ENCODE measurements around the gene ZNF791. TPM values are rescaled to one million over a fixed set of nuclear protein-coding genes. Genes with fewer than 3 reads are reported as not detected.

The ZNF791 gene
- total RNA-seq, 1 donor from 2014 or later: 15.5 TPM

DNA sequence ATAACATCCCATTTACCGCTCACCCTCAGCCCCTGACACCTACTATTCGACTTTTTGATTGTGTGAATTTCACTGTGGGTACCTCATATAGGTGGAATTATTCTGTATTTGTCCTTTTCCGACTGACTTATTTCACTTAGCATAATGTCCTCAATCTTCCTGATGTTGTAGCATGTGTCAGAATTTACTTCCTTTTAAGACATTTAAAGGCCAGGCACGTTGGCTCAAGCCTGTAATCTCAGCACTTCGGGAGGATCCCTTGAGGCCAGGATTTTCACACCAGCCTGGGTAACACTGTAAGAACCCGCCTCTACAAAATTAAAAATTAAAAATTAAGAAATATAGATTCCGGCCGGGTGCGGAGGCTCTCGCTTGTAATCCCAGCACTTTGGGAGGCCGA is 13.1 kb upstream of the ZNF791 start:
- peaks cover 4% of the 10 kb centered on the region for H3K36me3 Mint-ChIP-seq (ENCODE audit: low read depth)
- H3K9me3 Mint-ChIP-seq (ENCODE audit: low read depth): no peaks in the 10 kb centered on the region
- H3K4me1 Mint-ChIP-seq (ENCODE audit: low read depth): no peaks in the 10 kb centered on the region
- no peaks in the 10 kb centered on the region for H3K27me3 Mint-ChIP-seq (ENCODE audit: low read depth)
- H3K4me3 Mint-ChIP-seq (ENCODE audit: unreplicated experiment): no peak overlapping the region
- TF ChIP-seq, protein P1, sequence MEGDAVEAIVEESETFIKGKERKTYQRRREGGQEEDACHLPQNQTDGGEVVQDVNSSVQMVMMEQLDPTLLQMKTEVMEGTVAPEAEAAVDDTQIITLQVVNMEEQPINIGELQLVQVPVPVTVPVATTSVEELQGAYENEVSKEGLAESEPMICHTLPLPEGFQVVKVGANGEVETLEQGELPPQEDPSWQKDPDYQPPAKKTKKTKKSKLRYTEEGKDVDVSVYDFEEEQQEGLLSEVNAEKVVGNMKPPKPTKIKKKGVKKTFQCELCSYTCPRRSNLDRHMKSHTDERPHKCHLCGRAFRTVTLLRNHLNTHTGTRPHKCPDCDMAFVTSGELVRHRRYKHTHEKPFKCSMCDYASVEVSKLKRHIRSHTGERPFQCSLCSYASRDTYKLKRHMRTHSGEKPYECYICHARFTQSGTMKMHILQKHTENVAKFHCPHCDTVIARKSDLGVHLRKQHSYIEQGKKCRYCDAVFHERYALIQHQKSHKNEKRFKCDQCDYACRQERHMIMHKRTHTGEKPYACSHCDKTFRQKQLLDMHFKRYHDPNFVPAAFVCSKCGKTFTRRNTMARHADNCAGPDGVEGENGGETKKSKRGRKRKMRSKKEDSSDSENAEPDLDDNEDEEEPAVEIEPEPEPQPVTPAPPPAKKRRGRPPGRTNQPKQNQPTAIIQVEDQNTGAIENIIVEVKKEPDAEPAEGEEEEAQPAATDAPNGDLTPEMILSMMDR (IDR thresholded peaks at IDR 0.05): no peak
- DNase-seq (ENCODE audit: low spot score): no peak
- no peak overlapping the region for H3K27ac Mint-ChIP-seq (ENCODE audit: unreplicated experiment)

DNA sequence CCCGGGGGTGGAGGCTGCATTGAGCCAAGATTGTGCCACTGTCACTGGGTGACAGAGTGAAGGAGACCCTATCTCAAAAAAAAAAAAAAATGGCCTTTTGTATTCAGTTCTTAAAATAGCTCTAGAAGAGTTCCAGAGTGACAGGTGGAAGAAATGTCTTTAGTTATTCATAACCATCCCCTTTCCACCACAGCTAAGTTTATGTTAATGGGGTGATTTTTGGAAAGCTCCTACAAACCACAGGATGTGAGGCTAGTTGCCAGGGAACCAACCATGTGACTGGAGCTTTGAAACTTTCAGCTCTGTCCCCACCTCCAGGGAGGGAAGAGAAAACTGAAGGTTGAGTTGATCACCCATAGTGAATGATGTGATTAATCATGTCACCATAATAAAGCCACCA is 7.0 kb upstream of the ZNF791 start:
- Mint-ChIP-seq H3K4me1 (ENCODE audit: low read depth) (no peaks in the 10 kb centered on the region), H3K9me3 (ENCODE audit: low read depth) (no peaks in the 10 kb centered on the region), H3K27ac (ENCODE audit: unreplicated experiment) (no peak overlapping the region), H3K27me3 (ENCODE audit: low read depth) (no peaks in the 10 kb centered on the region), H3K36me3 (ENCODE audit: low read depth) (no peaks in the 10 kb centered on the region), H3K4me3 (ENCODE audit: unreplicated experiment) (no peak overlapping the region)
- DNase-seq (ENCODE audit: low spot score): no peak
- TF ChIP-seq, protein P1 (IDR thresholded peaks at IDR 0.05): no peak

DNA sequence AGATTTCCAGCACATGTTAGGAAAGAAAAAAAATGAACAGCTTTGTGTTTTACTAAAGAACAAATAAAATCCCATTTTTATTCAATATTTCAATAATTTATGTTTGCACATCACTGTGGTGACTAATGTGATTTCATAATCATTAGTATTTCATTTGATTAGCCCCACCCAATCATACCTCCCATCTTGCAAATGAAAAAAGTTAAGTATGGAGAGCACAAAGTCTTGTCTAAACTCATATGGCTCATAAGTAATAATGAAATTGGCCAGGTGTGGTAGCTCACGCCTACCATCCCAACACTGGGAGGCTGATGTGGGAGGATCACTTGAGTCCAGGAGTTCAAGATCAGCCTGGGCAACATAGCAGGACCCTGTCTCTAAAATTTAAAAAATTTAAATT is 3.9 kb upstream of the ZNF791 start:
- H3K27ac Mint-ChIP-seq (ENCODE audit: unreplicated experiment): no peak overlapping the region
- no peaks in the 10 kb centered on the region for H3K27me3 Mint-ChIP-seq (ENCODE audit: low read depth)
- DNase-seq (ENCODE audit: low spot score): no peak
- no peaks in the 10 kb centered on the region for H3K36me3 Mint-ChIP-seq (ENCODE audit: low read depth)
- H3K4me3 Mint-ChIP-seq (ENCODE audit: unreplicated experiment): no peak overlapping the region
- H3K4me1 Mint-ChIP-seq (ENCODE audit: low read depth): peaks cover 10% of the 10 kb centered on the region
- TF ChIP-seq, protein P1 (IDR thresholded peaks at IDR 0.05): no peak
- H3K9me3 Mint-ChIP-seq (ENCODE audit: low read depth): no peaks in the 10 kb centered on the region

DNA sequence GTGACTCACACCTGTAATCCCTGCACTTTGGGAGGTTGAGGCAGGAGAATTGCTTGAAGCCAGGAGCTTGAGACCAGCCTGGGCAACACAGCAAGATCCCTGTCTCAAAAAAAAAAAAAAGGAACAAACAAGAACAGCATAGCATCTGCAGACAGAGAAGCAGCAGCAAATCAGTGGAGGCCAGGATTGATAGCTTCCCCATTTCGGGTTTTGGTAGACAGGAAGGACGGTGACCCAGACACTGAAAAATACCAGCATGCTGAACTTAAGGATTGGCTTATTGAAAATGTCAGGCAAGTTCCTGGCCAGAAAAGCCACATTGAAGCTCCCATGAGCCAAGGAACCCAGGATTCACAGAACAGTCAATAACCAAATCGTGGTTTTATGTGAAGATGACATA is 3.1 kb upstream of the ZNF791 start:
- Mint-ChIP-seq H3K27me3 (ENCODE audit: low read depth) (no peaks in the 10 kb centered on the region), H3K4me3 (ENCODE audit: unreplicated experiment) (no peak overlapping the region), H3K27ac (ENCODE audit: unreplicated experiment) (no peak overlapping the region), H3K4me1 (ENCODE audit: low read depth) (peaks cover 10% of the 10 kb centered on the region), H3K36me3 (ENCODE audit: low read depth) (peaks cover under 1% of the 10 kb centered on the region), H3K9me3 (ENCODE audit: low read depth) (no peaks in the 10 kb centered on the region)
- DNase-seq (ENCODE audit: low spot score): no peak
- TF ChIP-seq, protein P1 (IDR thresholded peaks at IDR 0.05): no peak

DNA sequence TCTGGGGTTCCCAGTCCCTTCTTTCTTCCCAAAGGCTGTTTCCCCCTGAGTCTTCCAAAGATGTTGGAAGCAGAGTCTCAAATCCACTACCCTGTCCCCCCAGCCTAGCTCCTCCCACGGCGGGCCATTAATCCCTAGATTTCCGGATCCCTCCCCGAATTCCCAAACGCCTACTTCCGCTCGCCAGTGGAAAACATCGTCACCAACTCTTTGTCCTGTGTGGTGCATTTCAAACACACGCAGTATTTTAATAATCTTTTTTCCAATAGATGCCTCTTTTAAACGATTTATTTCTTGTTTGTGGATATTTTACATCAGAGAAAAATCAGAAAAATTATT is 610 bp downstream of the ZNF791 start:
- Mint-ChIP-seq H3K36me3 (ENCODE audit: low read depth) (peaks cover 9% of the 10 kb centered on the region), H3K4me3 (ENCODE audit: unreplicated experiment) (peak overlapping the region; percentile 99), H3K27me3 (ENCODE audit: low read depth) (no peaks in the 10 kb centered on the region), H3K27ac (ENCODE audit: unreplicated experiment) (peak overlapping the region; percentile 100), H3K4me1 (ENCODE audit: low read depth) (peaks cover 26% of the 10 kb centered on the region), H3K9me3 (ENCODE audit: low read depth) (no peaks in the 10 kb centered on the region)
- TF ChIP-seq, protein P1 (IDR thresholded peaks at IDR 0.05): no peak
- no peak for DNase-seq (ENCODE audit: low spot score)

All from chondrocyte (in vitro differentiated cells).